ENCODE results near the gene BIVM. TPM values are rescaled to one million over a fixed set of nuclear protein-coding genes. Genes with fewer than 3 reads are reported as not detected.

Gene BIVM
- polyA plus RNA-seq, 1 donor from 2014 or later: 6.1 TPM

GRCh38 chr13:102845289-102845629, 46.3 kb downstream of the BIVM start:
- peaks cover 0 to 3% (median 0%) of the 10 kb centered on the region in 3 donors for H3K9me3 Mint-ChIP-seq
- H3K36me3 Mint-ChIP-seq: peaks cover 2% of the 10 kb centered on the region
- H3K4me3 Mint-ChIP-seq: peak overlapping the region; percentile 98 to 99 (median 98)
- H3K27ac Mint-ChIP-seq: peak overlapping the region; percentile 99 to 100 (median 100)
- peaks cover 14 to 37% (median 23%) of the 10 kb centered on the region in 3 donors for H3K4me1 Mint-ChIP-seq
- H3K27me3 Mint-ChIP-seq: no peaks in the 10 kb centered on the region

GRCh38 chr13:102845630-102846260, 46.8 kb downstream of the BIVM start, which contains the start of gene ERCC5:
ERCC5 (plus strand) TSS chr13:102846032; CDS start chr13:102846267, 235 bp downstream.
- Mint-ChIP-seq H3K4me3 (peak within 1 kb of the TSS; percentile 98 to 99 (median 98)), H3K27me3 (no peaks in the 10 kb centered on the region), H3K36me3 (peaks cover 2% of the 10 kb centered on the region), H3K27ac (peak within 1 kb of the TSS; percentile 99 to 100 (median 100)), H3K9me3 (peaks cover 0 to 3% (median 0%) of the 10 kb centered on the region in 3 donors), H3K4me1 (peaks cover 18 to 42% (median 27%) of the 10 kb centered on the region in 3 donors)

- H3K4me1 Mint-ChIP-seq: peaks cover 18 to 43% (median 27%) of the 10 kb centered on the region in 3 donors
Observed at GRCh38 chr13:102846261-102847015, 47.5 kb downstream of the BIVM start.

DNA sequence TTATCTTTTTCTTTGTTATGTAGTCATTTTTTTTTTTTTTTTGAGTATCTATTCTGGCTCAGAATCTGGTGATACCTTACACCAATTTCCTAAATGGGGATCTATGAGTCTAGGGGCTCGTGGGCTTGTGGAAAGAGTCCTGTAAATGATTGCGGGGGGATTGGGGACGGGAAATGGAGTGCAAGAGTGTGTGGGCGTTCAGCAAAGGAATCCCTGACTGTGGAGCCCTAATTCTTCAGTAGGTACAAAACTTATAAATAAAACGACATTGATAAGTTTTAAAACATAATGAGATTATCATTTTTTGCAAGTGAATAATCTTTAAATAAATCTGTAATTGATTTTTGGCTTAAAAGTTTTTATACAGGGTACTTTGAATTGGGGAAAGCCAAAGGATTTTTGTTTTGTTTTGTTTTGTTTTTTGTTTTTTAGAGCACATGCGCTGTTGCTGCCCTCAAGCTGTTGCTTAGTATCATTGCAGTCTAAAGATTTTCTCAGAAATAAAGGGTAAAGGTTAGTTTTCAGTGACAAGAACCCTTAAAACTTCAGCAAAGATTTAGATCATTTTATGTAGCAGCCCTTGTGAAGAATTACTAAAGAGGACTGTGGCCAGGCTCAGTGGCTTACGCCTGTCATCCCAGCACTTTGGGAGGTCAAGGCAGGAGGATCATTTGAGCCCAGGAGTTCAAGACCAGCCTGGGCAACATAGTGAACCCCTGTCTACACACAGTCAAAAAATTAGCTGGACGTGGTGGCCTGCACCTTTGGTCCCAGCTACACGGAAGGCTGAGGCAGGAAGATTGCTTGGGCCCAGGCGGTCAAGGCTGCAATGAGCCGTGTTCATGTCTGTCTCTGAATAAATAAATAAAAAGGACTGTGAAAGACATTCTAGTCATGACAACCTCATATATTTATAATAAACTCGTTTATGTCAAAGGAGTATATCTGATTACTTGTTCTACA, 48.6 kb downstream of the BIVM start:
- peak overlapping the region; percentile 98 to 99 (median 98) for H3K4me3 Mint-ChIP-seq
- peaks cover 0 to 3% (median 0%) of the 10 kb centered on the region in 3 donors for H3K9me3 Mint-ChIP-seq
- H3K36me3 Mint-ChIP-seq: no peaks in the 10 kb centered on the region
- H3K27ac Mint-ChIP-seq: peak overlapping the region; percentile 99 to 100 (median 100)
- H3K27me3 Mint-ChIP-seq: no peaks in the 10 kb centered on the region
- peaks cover 18 to 43% (median 28%) of the 10 kb centered on the region in 3 donors for H3K4me1 Mint-ChIP-seq

More at GRCh38 chr13:102846261-102847015, 47.5 kb downstream of the BIVM start:
- Mint-ChIP-seq H3K36me3 (no peaks in the 10 kb centered on the region), H3K9me3 (peaks cover 0 to 3% (median 0%) of the 10 kb centered on the region in 3 donors), H3K27me3 (no peaks in the 10 kb centered on the region), H3K4me3 (peak overlapping the region; percentile 98 to 99 (median 98)), H3K27ac (peak overlapping the region; percentile 99 to 100 (median 100))

DNA sequence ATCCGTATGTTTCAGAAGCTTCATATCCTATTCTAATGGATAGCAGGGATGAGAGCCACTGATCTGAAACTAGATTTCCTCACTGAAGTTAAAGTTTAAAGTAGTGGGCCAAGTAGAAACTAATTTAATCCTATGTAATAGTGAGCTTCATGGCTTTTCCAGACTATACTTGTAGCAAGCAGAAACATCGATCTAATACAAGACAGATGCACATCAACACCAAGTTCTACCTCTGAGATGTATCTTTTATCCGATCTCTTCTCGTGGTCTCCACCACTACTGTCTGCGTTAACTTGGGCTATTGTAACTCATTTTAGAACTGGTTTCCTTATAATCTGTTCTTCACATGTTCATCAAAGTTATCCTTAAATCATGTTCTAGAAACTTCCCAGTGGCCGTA, 50.0 kb downstream of the BIVM start:
- Mint-ChIP-seq H3K27me3 (no peaks in the 10 kb centered on the region), H3K36me3 (no peaks in the 10 kb centered on the region), H3K4me3 (peak overlapping the region in 2 of 4 donors; percentile 5 to 59), H3K4me1 (peaks cover 18 to 43% (median 31%) of the 10 kb centered on the region in 3 donors), H3K27ac (peak overlapping the region in 1 of 3 donors; percentile 19), H3K9me3 (peaks cover 0 to 3% (median 0%) of the 10 kb centered on the region in 3 donors)

GRCh38 chr13:102852556-102852955, 53.6 kb downstream of the BIVM start:
- peaks cover 3% of the 10 kb centered on the region for H3K36me3 Mint-ChIP-seq
- peak overlapping the region in 1 of 4 donors; percentile 49 for H3K4me3 Mint-ChIP-seq
- peaks cover 9 to 30% (median 24%) of the 10 kb centered on the region in 3 donors for H3K4me1 Mint-ChIP-seq
- peak overlapping the region in 1 of 3 donors; percentile 25 for H3K27ac Mint-ChIP-seq
- H3K9me3 Mint-ChIP-seq: no peaks in the 10 kb centered on the region
- no peaks in the 10 kb centered on the region for H3K27me3 Mint-ChIP-seq

GRCh38 chr13:102854675-102855074, 55.8 kb downstream of the BIVM start:
- Mint-ChIP-seq H3K4me3 (no peak overlapping the region), H3K4me1 (peaks cover 6 to 20% (median 13%) of the 10 kb centered on the region in 3 donors)

DNA sequence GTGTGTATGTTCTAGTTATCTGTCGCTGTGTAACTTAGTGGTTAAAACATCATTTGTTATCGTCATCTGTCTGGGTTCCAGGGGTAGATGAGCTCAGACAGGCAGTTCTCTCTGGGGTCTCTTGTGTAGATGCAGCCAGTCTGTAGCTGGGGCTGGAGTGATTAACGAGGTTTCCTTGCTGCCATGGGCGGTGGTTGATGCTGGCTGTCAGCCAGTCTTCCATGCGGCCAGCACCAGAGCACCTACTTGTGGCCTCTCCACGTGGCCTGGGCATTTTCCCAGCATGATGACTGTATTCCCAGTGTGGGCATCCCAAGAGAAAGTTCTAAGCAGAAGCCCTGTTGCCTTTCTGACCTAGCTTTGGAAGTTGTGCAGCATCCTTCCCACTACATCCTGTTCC, 57.6 kb downstream of the BIVM start:
- H3K27ac Mint-ChIP-seq: no peak overlapping the region
- no peak overlapping the region for H3K4me3 Mint-ChIP-seq
- peaks cover 3% of the 10 kb centered on the region for H3K36me3 Mint-ChIP-seq
- peaks cover 3 to 21% (median 5%) of the 10 kb centered on the region in 3 donors for H3K4me1 Mint-ChIP-seq
- no peaks in the 10 kb centered on the region for H3K9me3 Mint-ChIP-seq
- H3K27me3 Mint-ChIP-seq: no peaks in the 10 kb centered on the region

More at GRCh38 chr13:102854675-102855074, 55.8 kb downstream of the BIVM start:
- Mint-ChIP-seq H3K9me3 (no peaks in the 10 kb centered on the region), H3K27ac (peak overlapping the region in 1 of 3 donors; percentile 76), H3K36me3 (peaks cover 3% of the 10 kb centered on the region), H3K27me3 (no peaks in the 10 kb centered on the region)

DNA sequence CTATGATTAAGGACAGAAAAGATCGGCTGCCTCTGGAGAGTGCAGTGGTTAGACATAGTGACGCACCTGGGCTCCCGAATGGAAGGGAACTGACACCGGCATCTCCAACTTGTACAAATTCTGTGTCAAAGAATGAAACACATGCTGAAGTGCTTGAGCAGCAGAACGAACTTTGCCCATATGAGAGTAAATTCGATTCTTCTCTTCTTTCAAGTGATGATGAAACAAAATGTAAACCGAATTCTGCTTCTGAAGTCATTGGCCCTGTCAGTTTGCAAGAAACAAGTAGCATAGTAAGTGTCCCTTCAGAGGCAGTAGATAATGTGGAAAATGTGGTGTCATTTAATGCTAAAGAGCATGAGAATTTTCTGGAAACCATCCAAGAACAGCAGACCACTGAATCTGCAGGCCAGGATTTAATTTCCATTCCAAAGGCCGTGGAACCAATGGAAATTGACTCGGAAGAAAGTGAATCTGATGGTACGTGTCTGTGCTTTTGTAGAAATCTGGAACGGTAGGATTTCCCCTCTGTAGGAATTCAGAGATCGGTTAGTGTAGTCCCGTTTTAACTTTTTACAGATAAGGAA, 63.8 kb downstream of the BIVM start:
- no peak overlapping the region for H3K27ac Mint-ChIP-seq
- no peaks in the 10 kb centered on the region for H3K27me3 Mint-ChIP-seq
- H3K4me1 Mint-ChIP-seq: peaks cover 4 to 9% (median 7%) of the 10 kb centered on the region in 3 donors
- H3K36me3 Mint-ChIP-seq: peaks cover 3% of the 10 kb centered on the region
- no peak overlapping the region for H3K4me3 Mint-ChIP-seq
- no peaks in the 10 kb centered on the region for H3K9me3 Mint-ChIP-seq

DNA sequence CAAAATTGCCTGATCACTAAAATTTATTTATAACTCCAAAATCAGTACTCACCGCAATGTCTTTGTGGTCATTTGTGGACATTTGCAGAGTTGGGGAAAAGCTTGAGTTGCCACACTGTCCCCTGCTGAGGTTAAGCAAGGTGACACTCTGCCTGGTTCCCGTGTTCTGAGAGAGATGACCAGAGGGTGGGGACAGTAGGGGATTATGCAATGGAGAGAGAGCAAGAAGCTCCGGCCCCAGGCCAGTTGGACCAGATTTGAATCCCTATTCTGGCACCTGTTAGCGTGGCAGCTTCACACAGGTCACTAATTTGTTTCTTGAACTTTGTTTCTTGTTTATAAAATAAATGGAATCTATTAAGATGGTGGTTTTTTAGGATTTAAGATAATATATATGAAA, 64.7 kb downstream of the BIVM start:
- Mint-ChIP-seq H3K27ac (peak overlapping the region in 1 of 3 donors; percentile 67), H3K27me3 (no peaks in the 10 kb centered on the region), H3K4me3 (no peak overlapping the region), H3K36me3 (peaks cover 3% of the 10 kb centered on the region), H3K4me1 (peaks cover 4 to 9% (median 7%) of the 10 kb centered on the region in 3 donors), H3K9me3 (no peaks in the 10 kb centered on the region)

DNA sequence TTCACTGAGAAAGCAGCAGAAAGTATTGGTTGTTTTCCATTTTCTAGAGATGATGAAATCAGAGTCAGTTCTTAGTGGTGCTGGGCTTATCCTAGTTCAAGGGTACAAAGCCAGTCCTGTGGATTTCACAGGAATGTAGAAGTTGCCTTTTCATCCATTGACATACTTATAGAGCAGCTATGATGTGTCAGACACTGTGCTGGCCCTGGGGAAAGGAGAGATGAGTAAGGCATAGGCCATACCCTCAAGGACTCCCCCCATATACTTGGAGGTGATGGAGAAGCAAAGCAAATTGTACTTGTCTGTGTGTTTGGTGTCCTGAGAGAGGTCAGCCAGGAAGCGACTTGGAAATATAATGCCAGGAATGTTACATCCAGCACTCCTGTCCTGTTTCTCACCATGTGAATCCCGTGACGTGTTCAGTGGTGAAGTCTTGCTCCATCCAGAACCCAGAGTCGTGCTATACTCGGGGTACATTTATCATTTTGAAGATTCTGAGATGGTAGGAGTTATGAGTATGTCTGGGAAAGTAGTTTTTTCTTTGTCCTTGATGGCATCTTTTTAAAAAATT, 69.5 kb downstream of the BIVM start:
- no peak overlapping the region for H3K4me3 Mint-ChIP-seq
- H3K27me3 Mint-ChIP-seq: no peaks in the 10 kb centered on the region
- H3K36me3 Mint-ChIP-seq: peaks cover 3% of the 10 kb centered on the region
- no peaks in the 10 kb centered on the region for H3K9me3 Mint-ChIP-seq
- H3K4me1 Mint-ChIP-seq: peaks cover 9 to 13% (median 10%) of the 10 kb centered on the region in 3 donors
- no peak overlapping the region for H3K27ac Mint-ChIP-seq

GRCh38 chr13:102869948-102870676, 71.2 kb downstream of the BIVM start:
- no peak overlapping the region for H3K4me3 Mint-ChIP-seq

GRCh38 chr13:102870677-102871415, 71.9 kb downstream of the BIVM start:
- Mint-ChIP-seq H3K9me3 (no peaks in the 10 kb centered on the region), H3K27ac (no peak overlapping the region), H3K27me3 (no peaks in the 10 kb centered on the region), H3K4me3 (no peak overlapping the region), H3K36me3 (peaks cover 9% of the 10 kb centered on the region), H3K4me1 (peaks cover 6 to 8% (median 6%) of the 10 kb centered on the region in 3 donors)

More at GRCh38 chr13:102869948-102870676, 71.2 kb downstream of the BIVM start:
- Mint-ChIP-seq H3K9me3 (no peaks in the 10 kb centered on the region), H3K36me3 (peaks cover 5% of the 10 kb centered on the region), H3K27me3 (no peaks in the 10 kb centered on the region), H3K4me1 (peaks cover 6 to 8% (median 6%) of the 10 kb centered on the region in 3 donors), H3K27ac (peak overlapping the region in 1 of 3 donors; percentile 4)

Measured in IgD-negative memory B cell (primary cell).